ENCODE results near the gene TIE1. TPM values are rescaled to one million over a fixed set of nuclear protein-coding genes. Genes with fewer than 3 reads are reported as not detected.
A peak's percentile ranks its signal among the peaks of the same experiment; 100 is the strongest.

The TIE1 gene
- polyA plus RNA-seq, 3 donors, result 0.16 TPM; not detected in 2

- Mint-ChIP-seq H3K27ac (peak overlapping the region in 1 of 7 donors; percentile 54), H3K9me3 (peaks cover 0 to 16% (median 8%) of the 10 kb centered on the region in 7 donors), H3K27me3 (ENCODE audit: low read depth in 3 of 3) (peaks cover 0 to 3% (median 2%) of the 10 kb centered on the region in 3 donors), H3K36me3 (no peaks in the 10 kb centered on the region), H3K4me1 (no peaks in the 10 kb centered on the region), H3K4me3 (no peak overlapping the region)
- WGBS (ENCODE audit: insufficient coverage), result 98% methylated on average over 5 of the region's 8 CpGs
- H3K4me2 ChIP-seq (replicated peaks; ENCODE audit: extremely low read depth, low read length, poor library complexity, severe bottlenecking), result no peak overlapping the region
- H3K27me3 ChIP-seq (ENCODE audit: control insufficient read depth in 2 of 2, insufficient read depth in 2 of 2, low read length in 2 of 2), result no peaks in the 10 kb centered on the region
- no peak overlapping the region for H3K4me3 ChIP-seq (replicated peaks in 1 of 3; ENCODE audit: low read depth in 2 of 3, low read length in 3 of 3)
- no peak for TF ChIP-seq CTCF (IDR thresholded peaks at IDR 0.05)
- no peaks in the 10 kb centered on the region for H3K4me1 ChIP-seq (ENCODE audit: control insufficient read depth in 1 of 2, insufficient read depth in 2 of 2, low read length in 2 of 2)
- H4K20me1 ChIP-seq (ENCODE audit: insufficient read depth, low read length), result no peaks in the 10 kb centered on the region
- no peaks in the 10 kb centered on the region for H3K36me3 ChIP-seq (replicated peaks in 1 of 2; ENCODE audit: control insufficient read depth in 1 of 2, insufficient read depth in 2 of 2, low read length in 2 of 2)
- no peaks in the 10 kb centered on the region for H3K79me2 ChIP-seq (ENCODE audit: insufficient read depth, low read length)
- no peak for DNase-seq
- H2AFZ ChIP-seq (ENCODE audit: insufficient read depth, low read depth, low read length, poor library complexity, severe bottlenecking), result no peak overlapping the region
- no peak overlapping the region for H3K9ac ChIP-seq (ENCODE audit: insufficient read depth, low read length, poor library complexity, severe bottlenecking)
- intact Hi-C loops (cut with micrococcal nuclease), result no loop called here
- H3K9me3 ChIP-seq (replicated peaks in 1 of 2; ENCODE audit: control insufficient read depth in 1 of 2, insufficient read depth in 1 of 2, low read length in 2 of 2), result peaks cover 6 to 20% of the 10 kb centered on the region in 2 donors
- H3K27ac ChIP-seq (ENCODE audit: low read depth in 1 of 2, low read length in 2 of 2), result no peak overlapping the region
Measured at GRCh38 chr1:43253876-43254275, 46.9 kb upstream of the TIE1 start.

- Mint-ChIP-seq H3K4me3 (no peak overlapping the region), H3K27me3 (ENCODE audit: low read depth in 3 of 3) (peaks cover 0 to 3% (median 2%) of the 10 kb centered on the region in 3 donors), H3K4me1 (no peaks in the 10 kb centered on the region), H3K27ac (peak overlapping the region in 1 of 7 donors; percentile 45), H3K36me3 (no peaks in the 10 kb centered on the region), H3K9me3 (peaks cover 1 to 26% (median 10%) of the 10 kb centered on the region in 7 donors)
- no peak for DNase-seq
- Histone ChIP-seq H3K79me2 (ENCODE audit: insufficient read depth, low read length) (no peaks in the 10 kb centered on the region), H3K9me3 (replicated peaks in 1 of 2; ENCODE audit: control insufficient read depth in 1 of 2, insufficient read depth in 1 of 2, low read length in 2 of 2) (peaks cover 6 to 23% of the 10 kb centered on the region in 2 donors), H3K4me1 (ENCODE audit: control insufficient read depth in 1 of 2, insufficient read depth in 2 of 2, low read length in 2 of 2) (no peaks in the 10 kb centered on the region), H3K9ac (ENCODE audit: insufficient read depth, low read length, poor library complexity, severe bottlenecking) (no peak overlapping the region), H3K27ac (ENCODE audit: low read depth in 1 of 2, low read length in 2 of 2) (no peak overlapping the region), H3K36me3 (replicated peaks in 1 of 2; ENCODE audit: control insufficient read depth in 1 of 2, insufficient read depth in 2 of 2, low read length in 2 of 2) (no peaks in the 10 kb centered on the region), H2AFZ (ENCODE audit: insufficient read depth, low read depth, low read length, poor library complexity, severe bottlenecking) (no peak overlapping the region), H3K4me2 (replicated peaks; ENCODE audit: extremely low read depth, low read length, poor library complexity, severe bottlenecking) (no peak overlapping the region), H4K20me1 (ENCODE audit: insufficient read depth, low read length) (no peaks in the 10 kb centered on the region), H3K4me3 (replicated peaks in 1 of 3; ENCODE audit: low read depth in 2 of 3, low read length in 3 of 3) (no peak overlapping the region), H3K27me3 (ENCODE audit: control insufficient read depth in 2 of 2, insufficient read depth in 2 of 2, low read length in 2 of 2) (no peaks in the 10 kb centered on the region)
- intact Hi-C loops (cut with micrococcal nuclease), result no loop called here
- no peak for TF ChIP-seq CTCF (IDR thresholded peaks at IDR 0.05)
- 71% methylated on average over 9 of the region's 10 CpGs for WGBS (ENCODE audit: insufficient coverage)
Measured at GRCh38 chr1:43255438-43256210, 45.2 kb upstream of the TIE1 start.

Measured in CD14-positive monocyte (primary cell).